Endothelial cell of umbilical vein (primary cell): ENCODE measurements around the gene HTT-AS. TPM values are rescaled to one million over a fixed set of nuclear protein-coding genes. Genes with fewer than 3 reads are reported as not detected.

ENCODE experiments used
- BruUV-seq: library from RNA; stranded (reverse); fragments of 400-500 nt; replicated peaks from 2 replicates; lab custom pipeline; 2021; lab: Mats Ljungman, UMichigan
- CTCF ChIA-PET: fragments of 300-600, 350-600 bp; sonication (Branson Sonifier 250); formaldehyde crosslinking; loops from one replicate; lab custom pipeline; 2021; ENCODE audit warnings: antibody characterized with exemption, inconsistent platforms; lab: Charles Lee
- POLR2A ChIA-PET: fragments of 300-600, 350-600 bp; sonication (Branson Sonifier 250); formaldehyde crosslinking; loops from one replicate; lab custom pipeline; 2021; ENCODE audit warnings: antibody characterized with exemption, inconsistent platforms; lab: Charles Lee
- DNase-seq: peaks from one replicate; pipeline ENCODE4 v3.0.0-alpha.2; 2011; ENCODE audit warnings: low read depth, low spot score
- FAIRE-seq: peaks from 2 replicates; lab custom pipeline; 2011; peaks lifted over from hg19 to GRCh38; lab: Jason Lieb, UNC
- H2AFZ ChIP-seq: 2 replicates; pipeline ENCODE4 v1.6.0; 2012; ENCODE audit warnings: low read depth, low read length, control low read depth, inconsistent platforms
- H3K27ac ChIP-seq: 2 replicates; pipeline ENCODE4 v1.5.1; 2011; ENCODE audit warnings: low read depth, mild to moderate bottlenecking, control low read depth, low read length, moderate library complexity; ENCODE audit not compliant: insufficient read depth
- H3K27me3 ChIP-seq, 2 experiments: 2 replicates each; pipeline versions ENCODE4 v1.6.0 to v1.6.1; 2011; ENCODE audit warnings: low read length in 2 of 2, mixed read lengths in 1 of 2; ENCODE audit not compliant: control insufficient read depth in 2 of 2, insufficient read depth in 2 of 2
- H3K36me3 ChIP-seq, 2 experiments: 2 replicates in 1 of 2; 3 replicates in 1 of 2; pipeline ENCODE4 v1.5.1; 2011; ENCODE audit warnings: low read length in 2 of 2, mild to moderate bottlenecking in 1 of 2, moderate library complexity in 1 of 2; ENCODE audit not compliant: control insufficient read depth in 2 of 2, insufficient read depth in 2 of 2; ENCODE audit errors: extremely low read depth in 1 of 2
- H3K4me1 ChIP-seq: 3 replicates; pipeline ENCODE4 v1.5.1; 2011; ENCODE audit warnings: mild to moderate bottlenecking, low read length; ENCODE audit not compliant: control insufficient read depth, insufficient read depth; ENCODE audit errors: extremely low read depth
- H3K4me2 ChIP-seq: 2 replicates; pipeline ENCODE4 v1.6.1; 2011; ENCODE audit warnings: low read length, control low read depth, mixed read lengths; ENCODE audit not compliant: insufficient read depth
- H3K4me3 ChIP-seq, 3 experiments: fragments of 200-600 bp in 1 of 3; sonication (generic), shearing (Covaris generic) in 1 of 3; replicated peaks in 1 of 3; 2 replicates each; pipeline ENCODE4 v1.5.1; 2011 to 2016; ENCODE audit warnings: control low read depth in 3 of 3, low read length in 3 of 3, mild to moderate bottlenecking in 2 of 3, inconsistent platforms in 1 of 3, low read depth in 1 of 3, moderate library complexity in 1 of 3; ENCODE audit not compliant: insufficient read depth in 1 of 3
- H3K79me2 ChIP-seq: 2 replicates; pipeline ENCODE4 v1.6.0; 2012; ENCODE audit warnings: low read length, inconsistent platforms; ENCODE audit not compliant: control insufficient read depth, insufficient read depth
- H3K9ac ChIP-seq: replicated peaks from 2 replicates; pipeline ENCODE3; 2011; ENCODE audit warnings: low read length, control low read depth; ENCODE audit not compliant: insufficient read depth; ENCODE audit errors: extremely low read depth
- H3K9me1 ChIP-seq: replicated peaks from 3 replicates; pipeline ENCODE4 v1.6.0; 2011; ENCODE audit warnings: mild to moderate bottlenecking, low read length; ENCODE audit not compliant: control insufficient read depth, insufficient read depth; ENCODE audit errors: extremely low read depth
- H3K9me3 ChIP-seq: replicated peaks from 2 replicates; pipeline ENCODE4 v1.5.1; 2012; ENCODE audit warnings: low read length, inconsistent platforms; ENCODE audit not compliant: control insufficient read depth, insufficient read depth
- H4K20me1 ChIP-seq: replicated peaks from 2 replicates; pipeline ENCODE3; 2011; ENCODE audit warnings: mild to moderate bottlenecking, low read length; ENCODE audit not compliant: control insufficient read depth, insufficient read depth; ENCODE audit errors: extremely low read depth
- EZH2 ChIP-seq: IDR thresholded peaks from 2 replicates; pipeline ENCODE4 v1.6.1; 2012; ENCODE audit warnings: borderline replicate concordance, low read depth, mild to moderate bottlenecking, moderate library complexity, low read length, inconsistent platforms; ENCODE audit not compliant: severe bottlenecking
- FOS ChIP-seq: IDR thresholded peaks from 2 replicates; pipeline ENCODE4 v1.6.1; 2011; ENCODE audit warnings: mild to moderate bottlenecking, low read length, moderate library complexity, borderline replicate concordance; ENCODE audit not compliant: insufficient read depth
- GATA2 ChIP-seq: IDR thresholded peaks from 2 replicates; pipeline ENCODE4 v1.7.0; 2011; ENCODE audit warnings: low read depth, mild to moderate bottlenecking, moderate library complexity, mixed read lengths, low read length; ENCODE audit not compliant: insufficient read length, insufficient read depth
- JUN ChIP-seq: IDR thresholded peaks from 2 replicates; pipeline ENCODE4 v1.6.1; 2011; ENCODE audit warnings: borderline replicate concordance, low read depth; ENCODE audit not compliant: insufficient read length, insufficient read depth
- MYC ChIP-seq: IDR thresholded peaks from one replicate; pipeline ENCODE4 v1.6.1; 2011; ENCODE audit warnings: mild to moderate bottlenecking, low read depth, low read length
- POLR2A ChIP-seq: IDR thresholded peaks from 2 replicates; pipeline ENCODE4 v1.6.1; 2012; ENCODE audit warnings: low read depth, mild to moderate bottlenecking, control low read depth, low read length
- POLR2AphosphoS5 ChIP-seq: IDR thresholded peaks from 2 replicates; pipeline ENCODE4 v1.6.1; 2012; ENCODE audit warnings: low read depth, mild to moderate bottlenecking, control low read depth, low read length, moderate library complexity; ENCODE audit not compliant: insufficient read depth
- dilution Hi-C: fragments of 300-500 bp; cut with MboI; formaldehyde crosslinking; loops from one replicate; pipeline ENCODE4 v1.15.0; 2019; ENCODE audit warnings: low sequenced_read_pairs; ENCODE audit not compliant: extremely low pct_ligation_motif_present
- intact Hi-C: fragments of 100-400 bp; cut with micrococcal nuclease; formaldehyde crosslinking; loops from one replicate; pipeline ENCODE4 v1.10.0; 2022
- polyA plus RNA-seq, 4 experiments: library from polyadenylated mRNA; depleted of rRNA in 3 of 4; stranded (reverse) in 3 of 4; unstranded in 1 of 4; fragments of >200 nt; gene quantifications; 2 replicates each; pipeline versions ENCODE4 v1.2.1 to v1.2.3, GENCODE V29; 2011 to 2012; ENCODE audit warnings: missing spikeins in 1 of 4
- total RNA-seq: library from RNA; stranded (reverse); gene quantifications from 2 replicates; pipeline ENCODE4 v1.2.3, GENCODE V29; 2021
- TF ChIP-seq, protein P1 (sequence below): IDR thresholded peaks from 2 replicates; pipeline ENCODE4 v1.6.1; 2011; ENCODE audit not compliant: insufficient read depth, insufficient read length
- TF ChIP-seq, protein P2 (sequence below), 2 donors: IDR thresholded peaks; 1 replicate in 1 of 2; 2 replicates in 1 of 2; pipeline ENCODE4 v1.5.1; 2011; ENCODE audit warnings: low read length in 2 of 2, mild to moderate bottlenecking in 2 of 2, moderate library complexity in 2 of 2, control low read depth in 1 of 2, inconsistent platforms in 1 of 2, low read depth in 1 of 2; ENCODE audit not compliant: insufficient read depth in 1 of 2; ENCODE audit errors: extremely low read depth in 1 of 2

HTT-AS gene
- total and polyA plus RNA-seq, 2 donors (not counting 3 experiments of a cell fraction or from before 2014, with no cell fraction given), result not detected

DNA sequence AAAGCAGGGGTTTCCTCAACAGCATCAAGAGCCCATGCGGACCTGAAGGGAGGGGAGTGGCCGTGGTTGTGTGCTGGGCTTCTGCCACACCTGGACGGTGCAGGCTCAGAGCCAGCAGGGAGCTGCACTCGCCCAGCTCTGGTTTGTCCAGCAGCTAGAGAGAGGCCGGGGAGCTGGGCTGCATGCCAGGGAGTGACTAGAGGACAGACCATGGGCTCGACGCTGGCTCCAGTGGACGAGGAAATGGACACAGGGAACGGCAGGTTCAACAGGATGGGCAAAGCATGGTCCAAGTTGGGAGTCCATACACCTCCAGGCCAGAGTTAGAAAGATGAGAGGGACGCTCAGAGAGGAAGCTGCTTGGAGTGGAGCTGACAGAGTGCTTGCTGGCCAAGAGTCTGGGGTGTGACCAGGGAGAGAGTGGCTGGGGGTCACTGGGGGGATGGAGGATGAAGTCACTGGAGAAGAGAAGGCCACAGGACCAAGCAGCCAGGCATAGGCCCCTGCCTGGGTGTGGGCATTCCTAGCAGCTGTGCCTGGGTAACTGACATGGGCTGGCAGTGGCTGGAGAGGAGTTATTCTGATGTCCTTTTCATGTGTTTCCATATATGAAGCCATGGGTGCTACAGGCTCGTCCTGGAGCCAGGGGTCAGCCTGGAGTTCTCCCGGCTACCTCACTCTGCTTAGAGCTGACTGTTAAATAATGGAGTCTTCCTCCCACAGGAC is 42.8 kb downstream of the HTT-AS start:
- H4K20me1 ChIP-seq, result no peaks in the 10 kb centered on the region
- no peak overlapping the region for H3K4me3 ChIP-seq
- H3K36me3 ChIP-seq, result no peaks in the 10 kb centered on the region
- no TSS peak for BruUV-seq
- no peaks in the 10 kb centered on the region for H3K9me3 ChIP-seq
- intact Hi-C loops (no loop called here), dilution Hi-C loops (no loop called here)
- DNase-seq (no peak), FAIRE-seq (no peak)
- no peaks in the 10 kb centered on the region for H3K4me1 ChIP-seq
- no peaks in the 10 kb centered on the region for H3K79me2 ChIP-seq
- ChIA-PET POLR2A (no interaction called here), CTCF (interaction anchor here (0.6 to 2.7 kb wide), 2 partner anchors 15 to 53 kb away, joined by 3 to 6 read pairs; no protein-coding TSS in a partner anchor)
- H3K27me3 ChIP-seq, result peaks cover 0 to 1% of the 10 kb centered on the region in 2 experiments
- no peak overlapping the region for H3K4me2 ChIP-seq
- no peak overlapping the region for H2AFZ ChIP-seq
- no peak overlapping the region for H3K27ac ChIP-seq
- no peaks in the 10 kb centered on the region for H3K9me1 ChIP-seq
- TF ChIP-seq POLR2A, result no peak
- no peak for TF ChIP-seq EZH2
- TF ChIP-seq FOS, result no peak
- no peak for TF ChIP-seq POLR2AphosphoS5
- TF ChIP-seq, protein P1, sequence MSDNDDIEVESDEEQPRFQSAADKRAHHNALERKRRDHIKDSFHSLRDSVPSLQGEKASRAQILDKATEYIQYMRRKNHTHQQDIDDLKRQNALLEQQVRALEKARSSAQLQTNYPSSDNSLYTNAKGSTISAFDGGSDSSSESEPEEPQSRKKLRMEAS, result no peak
- no peak for TF ChIP-seq MYC
- TF ChIP-seq GATA2, result no peak
- no peak for TF ChIP-seq JUN
- TF ChIP-seq, protein P2, sequence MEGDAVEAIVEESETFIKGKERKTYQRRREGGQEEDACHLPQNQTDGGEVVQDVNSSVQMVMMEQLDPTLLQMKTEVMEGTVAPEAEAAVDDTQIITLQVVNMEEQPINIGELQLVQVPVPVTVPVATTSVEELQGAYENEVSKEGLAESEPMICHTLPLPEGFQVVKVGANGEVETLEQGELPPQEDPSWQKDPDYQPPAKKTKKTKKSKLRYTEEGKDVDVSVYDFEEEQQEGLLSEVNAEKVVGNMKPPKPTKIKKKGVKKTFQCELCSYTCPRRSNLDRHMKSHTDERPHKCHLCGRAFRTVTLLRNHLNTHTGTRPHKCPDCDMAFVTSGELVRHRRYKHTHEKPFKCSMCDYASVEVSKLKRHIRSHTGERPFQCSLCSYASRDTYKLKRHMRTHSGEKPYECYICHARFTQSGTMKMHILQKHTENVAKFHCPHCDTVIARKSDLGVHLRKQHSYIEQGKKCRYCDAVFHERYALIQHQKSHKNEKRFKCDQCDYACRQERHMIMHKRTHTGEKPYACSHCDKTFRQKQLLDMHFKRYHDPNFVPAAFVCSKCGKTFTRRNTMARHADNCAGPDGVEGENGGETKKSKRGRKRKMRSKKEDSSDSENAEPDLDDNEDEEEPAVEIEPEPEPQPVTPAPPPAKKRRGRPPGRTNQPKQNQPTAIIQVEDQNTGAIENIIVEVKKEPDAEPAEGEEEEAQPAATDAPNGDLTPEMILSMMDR (IDR thresholded peaks at IDR 0.05; ENCODE audit: extremely low read depth in 1 of 2, insufficient read depth in 1 of 2, low read depth in 1 of 2, low read length in 2 of 2), result no peak
- H3K9ac ChIP-seq, result no peak overlapping the region
